Measurements from ENCODE around the gene FAM107B. TPM values are rescaled to one million over a fixed set of nuclear protein-coding genes. Genes with fewer than 3 reads are reported as not detected.

Gene FAM107B
- total and polyA plus RNA-seq, 2 of the 8 experiments (the other 6 are each of a cell fraction or from before 2014, with no cell fraction given): 7.5 to 28.1 TPM

GRCh38 chr10:14548970-14549369 lies 225.7 kb downstream of the FAM107B start (continued):
- TF ChIP-seq POLR2AphosphoS5 (IDR thresholded peaks at IDR 0.05; ENCODE audit: low read depth, low read length) (no peak), GTF2F1 (IDR thresholded peaks at IDR 0.05; ENCODE audit: borderline replicate concordance, low read depth, low read length) (no peak), CEBPB (IDR thresholded peaks at IDR 0.05; ENCODE audit: low read depth, low read length) (no peak), FOSL1 (IDR thresholded peaks at IDR 0.05; ENCODE audit: insufficient read depth, low read depth, low read length) (no peak), CHD2 (IDR thresholded peaks at IDR 0.05; ENCODE audit: low read length) (no peak)

Measured in H1 (cell line).